K562 (cell line): ENCODE results near the gene ZRANB3. TPM values are rescaled to one million over a fixed set of nuclear protein-coding genes. Genes with fewer than 3 reads are reported as not detected.

Source experiments
- ATAC-seq: fragments of 200-7000 bp; cut with Tn5 transposase; 3 replicates; pipeline ENCODE4 v1.9.1; 2020; ENCODE audit warnings: moderate library complexity
- BruUV-seq: library from RNA; stranded (reverse); fragments of 400-500 nt; replicated peaks from 2 replicates; lab custom pipeline; 2021; lab: Mats Ljungman, UMichigan
- CTCF ChIA-PET: fragments of 300-600 bp; formaldehyde crosslinking; extraction: SDS; loops from one replicate; lab custom pipeline; 2021; ENCODE audit warnings: low intra/inter-chr PET ratio; lab: Yijun Ruan, JAX
- POLR2A ChIA-PET: fragments of 300-600, 350-650 bp; sonication (Branson Sonifier 250); formaldehyde crosslinking; extraction: SDS; loops from one replicate; lab custom pipeline; 2021; ENCODE audit warnings: antibody characterized with exemption, inconsistent platforms; lab: Yijun Ruan, JAX
- DNase-seq, 4 experiments: peaks; one replicate each; pipeline versions ENCODE4 v3.0.0 to v3.0.0-alpha.2; 2011 to 2018; ENCODE audit warnings: low spot score in 3 of 4, mixed read lengths in 3 of 4; ENCODE audit errors: extremely low read depth in 1 of 4
- FAIRE-seq: peaks from 2 replicates; lab custom pipeline; 2011; peaks lifted over from hg19 to GRCh38; lab: Jason Lieb, UNC
- H2AFZ ChIP-seq: 2 replicates; pipeline ENCODE4 v1.6.0; 2011; ENCODE audit warnings: low read depth, low read length, control low read depth, inconsistent platforms
- H3K27ac ChIP-seq: fragments of 200-600 bp; 3 replicates; pipeline ENCODE4 v1.8.0; 2011; ENCODE audit warnings: low read depth, mild to moderate bottlenecking, control low read depth, inconsistent platforms, low read length, moderate library complexity, mixed read lengths; ENCODE audit errors: extremely low read depth
- H3K27me3 ChIP-seq, 2 experiments: fragments of 300-600 bp in 1 of 2; 2 replicates in 1 of 2; 3 replicates in 1 of 2; pipeline versions ENCODE4 v1.6.0 to v1.8.0; 2011; ENCODE audit warnings: inconsistent platforms in 2 of 2, low read length in 2 of 2, mild to moderate bottlenecking in 1 of 2, mixed read lengths in 1 of 2, moderate library complexity in 1 of 2; ENCODE audit not compliant: control insufficient read depth in 2 of 2, insufficient read depth in 2 of 2
- H3K36me3 ChIP-seq: fragments of 300-600 bp; 3 replicates; pipeline ENCODE4 v1.8.0; 2011; ENCODE audit warnings: mild to moderate bottlenecking, low read length, inconsistent platforms; ENCODE audit not compliant: control insufficient read depth, insufficient read depth
- H3K4me1 ChIP-seq, 2 experiments: fragments of 200-600 bp in 1 of 2; replicated peaks in 1 of 2; 2 replicates in 1 of 2; 3 replicates in 1 of 2; pipeline versions ENCODE4 v1.5.1 to v1.8.0; 2011; ENCODE audit warnings: inconsistent platforms in 2 of 2, low read length in 2 of 2, mild to moderate bottlenecking in 1 of 2, mixed read lengths in 1 of 2, moderate library complexity in 1 of 2; ENCODE audit not compliant: control insufficient read depth in 2 of 2, insufficient read depth in 2 of 2
- H3K4me2 ChIP-seq: 2 replicates; pipeline ENCODE4 v1.6.1; 2011; ENCODE audit warnings: low read length, control low read depth, inconsistent platforms, mixed read lengths; ENCODE audit not compliant: insufficient read depth
- H3K4me3 ChIP-seq: fragments of 200-600 bp; sonication (generic), shearing (Covaris generic); 2 replicates; pipeline ENCODE4 v1.5.1; 2016; ENCODE audit warnings: control low read depth, inconsistent platforms
- H3K79me2 ChIP-seq: fragments of 200-600 bp; 3 replicates; pipeline ENCODE4 v1.8.0; 2011; ENCODE audit warnings: low read length, inconsistent platforms; ENCODE audit not compliant: control insufficient read depth, insufficient read depth
- H3K9ac ChIP-seq, 2 experiments: 2 replicates each; pipeline versions ENCODE4 v1.6.0 to v1.6.1; 2011; ENCODE audit warnings: low read depth in 2 of 2, low read length in 2 of 2, control low read depth in 1 of 2, inconsistent platforms in 1 of 2, mild to moderate bottlenecking in 1 of 2, mixed read lengths in 1 of 2; ENCODE audit not compliant: insufficient read depth in 1 of 2
- H3K9me1 ChIP-seq: one replicate; pipeline ENCODE4 v1.6.0; 2011; ENCODE audit warnings: inconsistent platforms, mild to moderate bottlenecking, low read length, moderate library complexity; ENCODE audit not compliant: control insufficient read depth, insufficient read depth
- H3K9me3 ChIP-seq: replicated peaks from 2 replicates; pipeline ENCODE4 v1.5.1; 2011; ENCODE audit warnings: low read depth, low read length, inconsistent platforms; ENCODE audit not compliant: control insufficient read depth, insufficient read depth
- H4K20me1 ChIP-seq: replicated peaks from 2 replicates; pipeline ENCODE4 v1.6.1; 2011; ENCODE audit warnings: low read length, inconsistent platforms, mixed read lengths; ENCODE audit not compliant: control insufficient read depth, insufficient read depth
- ADNP ChIP-seq: fragments of 200-800 bp; sonication (Bioruptor generic); IDR thresholded peaks from 2 replicates; pipeline ENCODE4 v1.6.1; 2016; ENCODE audit warnings: missing genetic modification characterization, missing compliant biosample characterization
- CBX8 ChIP-seq: fragments of 200-600 bp; sonication (generic); IDR thresholded peaks from 2 replicates; pipeline ENCODE4 v1.6.1; 2012; ENCODE audit warnings: borderline replicate concordance, mixed run types, low read depth, mild to moderate bottlenecking, moderate library complexity, mixed read lengths, low read length, control low read depth, inconsistent platforms; ENCODE audit not compliant: poor library complexity, severe bottlenecking; ENCODE audit errors: extremely low read depth
- DDX20 ChIP-seq: fragments of 450-650 bp; IDR thresholded peaks from 2 replicates; pipeline ENCODE4 v1.6.1; 2016; ENCODE audit warnings: missing genetic modification characterization, low read depth, mild to moderate bottlenecking, missing compliant biosample characterization, moderate library complexity
- DNMT1 ChIP-seq: fragments of 450-650 bp; IDR thresholded peaks from 2 replicates; pipeline ENCODE4 v1.6.1; 2016; ENCODE audit warnings: antibody characterized with exemption, mild to moderate bottlenecking
- FOXP1 ChIP-seq: sonication (generic); formaldehyde crosslinking; IDR thresholded peaks from 2 replicates; pipeline ENCODE4 v1.8.0; 2022; ENCODE audit warnings: mild to moderate bottlenecking, missing genetic modification reagents
- HNRNPK ChIP-seq: fragments of 200-400 bp; formaldehyde crosslinking; IDR thresholded peaks from one replicate; pipeline ENCODE4 v1.6.1; 2018; ENCODE audit warnings: mild to moderate bottlenecking, low read depth, low read length; ENCODE audit not compliant: poor library complexity, severe bottlenecking
- MXD1 ChIP-seq: fragments of 250-450 bp; sonication (Bioruptor Pico); IDR thresholded peaks from 2 replicates; pipeline ENCODE4 v1.8.0; 2021; ENCODE audit warnings: borderline replicate concordance, mild to moderate bottlenecking, moderate library complexity; ENCODE audit not compliant: poor library complexity, severe bottlenecking
- NR0B1 ChIP-seq: fragments of 450-650 bp; IDR thresholded peaks from one replicate; pipeline ENCODE4 v1.6.1; 2018; ENCODE audit warnings: mild to moderate bottlenecking, moderate library complexity; ENCODE audit not compliant: partially characterized antibody
- POLR2AphosphoS5 ChIP-seq: IDR thresholded peaks from 2 replicates; pipeline ENCODE4 v1.6.1; 2011; ENCODE audit warnings: mild to moderate bottlenecking, low read depth, low read length, moderate library complexity; ENCODE audit not compliant: control insufficient read depth, insufficient read depth
- SMARCA5 ChIP-seq: fragments of 450-650 bp; IDR thresholded peaks from 2 replicates; pipeline ENCODE4 v1.6.1; 2016
- ZC3H8 ChIP-seq: fragments of 450-650 bp; IDR thresholded peaks from 2 replicates; pipeline ENCODE4 v1.6.1; 2017
- ZFX ChIP-seq: sonication (generic); formaldehyde crosslinking; IDR thresholded peaks from 2 replicates; pipeline ENCODE4 v1.8.0; 2022; ENCODE audit warnings: mild to moderate bottlenecking, missing genetic modification reagents, moderate library complexity
- WGBS: fragments of 100-300 bp; shearing (Covaris generic); methylation state at CpG from one replicate; pipeline ENCODE4 v1.1.6; 2016; ENCODE audit warnings: low coverage, mixed read lengths; ENCODE audit not compliant: insufficient coverage; ENCODE audit errors: missing lambda C conversion rate; 5-methylcytosine and 5-hydroxymethylcytosine counted together
- in situ Hi-C: fragments of 300-500 bp; cut with MboI; formaldehyde crosslinking; loops from 4 replicates; pipeline ENCODE4 v1.15.0; 2018; ENCODE audit warnings: inconsistent platforms, mixed read lengths
- intact Hi-C: fragments of 100-400 bp; cut with micrococcal nuclease; formaldehyde crosslinking; loops from 2 replicates; pipeline ENCODE4 v1.14.2; 2022
- polyA plus RNA-seq, 8 experiments: library from polyadenylated mRNA; depleted of rRNA in 4 of 8; stranded (reverse) in 5 of 8; unstranded in 3 of 8; fragments of >200 nt; fragmentation: Nextera tagmentation in 2 of 8; fragmentation: Illumina TruSeq in 1 of 8; extraction: Ambion mirVana in 2 of 8; extraction: Trizol in 1 of 8; gene quantifications; 2 replicates each; pipeline versions ENCODE4 v1.2.1 to v1.2.3, GENCODE V29; 2011 to 2014; ENCODE audit warnings: inconsistent platforms in 1 of 8, missing spikeins in 1 of 8
- total RNA-seq, 7 experiments: library from RNA; depleted of rRNA in 6 of 7; stranded (reverse); fragments of >200 nt in 6 of 7; fragmentation: Illumina TruSeq in 2 of 7; extraction: Trizol in 2 of 7; gene quantifications; 2 replicates each; pipeline versions ENCODE4 v1.2.1 to v1.2.3, GENCODE V29; 2011 to 2021; ENCODE audit warnings: low replicate concordance in 1 of 7
- TF ChIP-seq, protein P1 (sequence below): fragments of 250-450 bp; sonication (Bioruptor Pico); IDR thresholded peaks from 2 replicates; pipeline ENCODE4 v1.4.0; 2020; ENCODE audit warnings: mild to moderate bottlenecking, moderate library complexity
- TF ChIP-seq, protein P2 (sequence below): sonication (generic); formaldehyde crosslinking; IDR thresholded peaks from 2 replicates; pipeline ENCODE4 v1.9.0; 2022; ENCODE audit warnings: mild to moderate bottlenecking, missing genetic modification reagents
- TF ChIP-seq, protein P3 (sequence below): fragments of 250-450 bp; sonication (Bioruptor Pico); IDR thresholded peaks from 2 replicates; pipeline ENCODE4 v1.4.0; 2020; ENCODE audit warnings: mild to moderate bottlenecking, moderate library complexity

The ZRANB3 gene
- total and polyA plus RNA-seq, 9 of the 15 experiments (the other 6 are each of a cell fraction or from before 2014, with no cell fraction given): 8.6 to 21.3 (median 14.7) TPM

DNA sequence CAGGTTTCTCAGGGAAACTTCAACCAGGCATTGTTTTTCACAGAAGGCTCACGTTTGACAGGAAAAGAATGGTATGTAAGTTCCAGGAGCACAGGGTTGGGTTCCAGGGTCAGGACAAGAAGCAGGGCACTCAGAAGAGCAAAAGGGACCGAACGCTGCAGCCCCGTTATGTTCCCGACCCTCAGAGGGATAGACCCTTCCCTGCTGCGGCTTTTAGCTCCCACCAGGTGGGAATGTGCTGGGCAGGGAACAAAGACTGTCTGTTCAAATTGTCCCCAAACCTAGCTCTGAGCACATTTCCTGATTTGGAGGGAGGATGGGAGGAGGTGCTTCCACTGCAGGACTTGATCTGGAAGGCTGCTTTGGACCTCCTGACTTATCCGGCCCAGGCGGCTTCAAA lies 348.8 kb downstream of the ZRANB3 start:
- Histone ChIP-seq H3K9me1 (peaks cover 3% of the 10 kb centered on the region), H3K79me2 (no peaks in the 10 kb centered on the region), H3K4me3 (no peak overlapping the region), H2AFZ (no peak overlapping the region), H4K20me1 (no peaks in the 10 kb centered on the region), H3K27ac (no peak overlapping the region), H3K27me3 (no peaks in the 10 kb centered on the region), H3K9me3 (no peaks in the 10 kb centered on the region), H3K36me3 (0 out of 3 replicates have a peak, but pooled peaks cover 3% of the 10 kb centered on the region), H3K9ac (peak overlapping the region in 1 of 2 experiments; percentile 22; a peak in 1 of 4 replicates), H3K4me2 (no peak overlapping the region), H3K4me1 (no peaks in the 10 kb centered on the region)
- ChIA-PET CTCF (no interaction called here), POLR2A (interaction anchor here (1.7 kb wide), 1 partner anchor 8 kb away, joined by 7 read pairs; no protein-coding TSS in a partner anchor)
- intact Hi-C loops: no loop called here
- no TSS peak for BruUV-seq
- DNase-seq: no peak
- 63% methylated on average over 8 of the region's 8 CpGs for WGBS
- FAIRE-seq: no peak
- in situ Hi-C loops: no loop called here
- no peak for ATAC-seq
- no peak for TF ChIP-seq ZFX (CRISPR knock-in tag)
- TF ChIP-seq FOXP1 (CRISPR knock-in tag): no peak
- TF ChIP-seq, protein P1, sequence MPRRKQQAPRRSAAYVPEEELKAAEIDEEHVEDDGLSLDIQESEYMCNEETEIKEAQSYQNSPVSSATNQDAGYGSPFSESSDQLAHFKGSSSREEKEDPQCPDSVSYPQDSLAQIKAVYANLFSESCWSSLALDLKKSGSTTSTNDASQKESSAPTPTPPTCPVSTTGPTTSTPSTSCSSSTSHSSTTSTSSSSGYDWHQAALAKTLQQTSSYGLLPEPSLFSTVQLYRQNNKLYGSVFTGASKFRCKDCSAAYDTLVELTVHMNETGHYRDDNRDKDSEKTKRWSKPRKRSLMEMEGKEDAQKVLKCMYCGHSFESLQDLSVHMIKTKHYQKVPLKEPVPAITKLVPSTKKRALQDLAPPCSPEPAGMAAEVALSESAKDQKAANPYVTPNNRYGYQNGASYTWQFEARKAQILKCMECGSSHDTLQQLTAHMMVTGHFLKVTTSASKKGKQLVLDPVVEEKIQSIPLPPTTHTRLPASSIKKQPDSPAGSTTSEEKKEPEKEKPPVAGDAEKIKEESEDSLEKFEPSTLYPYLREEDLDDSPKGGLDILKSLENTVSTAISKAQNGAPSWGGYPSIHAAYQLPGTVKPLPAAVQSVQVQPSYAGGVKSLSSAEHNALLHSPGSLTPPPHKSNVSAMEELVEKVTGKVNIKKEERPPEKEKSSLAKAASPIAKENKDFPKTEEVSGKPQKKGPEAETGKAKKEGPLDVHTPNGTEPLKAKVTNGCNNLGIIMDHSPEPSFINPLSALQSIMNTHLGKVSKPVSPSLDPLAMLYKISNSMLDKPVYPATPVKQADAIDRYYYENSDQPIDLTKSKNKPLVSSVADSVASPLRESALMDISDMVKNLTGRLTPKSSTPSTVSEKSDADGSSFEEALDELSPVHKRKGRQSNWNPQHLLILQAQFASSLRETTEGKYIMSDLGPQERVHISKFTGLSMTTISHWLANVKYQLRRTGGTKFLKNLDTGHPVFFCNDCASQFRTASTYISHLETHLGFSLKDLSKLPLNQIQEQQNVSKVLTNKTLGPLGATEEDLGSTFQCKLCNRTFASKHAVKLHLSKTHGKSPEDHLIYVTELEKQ (CRISPR knock-in tag): no peak
- no peak for TF ChIP-seq NR0B1
- no peak for TF ChIP-seq MXD1 (CRISPR knock-in tag)
- no peak for TF ChIP-seq HNRNPK
- no peak for TF ChIP-seq DNMT1
- TF ChIP-seq DDX20 (tag): no peak
- TF ChIP-seq, protein P2, sequence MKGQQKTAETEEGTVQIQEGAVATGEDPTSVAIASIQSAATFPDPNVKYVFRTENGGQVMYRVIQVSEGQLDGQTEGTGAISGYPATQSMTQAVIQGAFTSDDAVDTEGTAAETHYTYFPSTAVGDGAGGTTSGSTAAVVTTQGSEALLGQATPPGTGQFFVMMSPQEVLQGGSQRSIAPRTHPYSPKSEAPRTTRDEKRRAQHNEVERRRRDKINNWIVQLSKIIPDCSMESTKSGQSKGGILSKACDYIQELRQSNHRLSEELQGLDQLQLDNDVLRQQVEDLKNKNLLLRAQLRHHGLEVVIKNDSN (CRISPR knock-in tag): no peak
- TF ChIP-seq, protein P3, sequence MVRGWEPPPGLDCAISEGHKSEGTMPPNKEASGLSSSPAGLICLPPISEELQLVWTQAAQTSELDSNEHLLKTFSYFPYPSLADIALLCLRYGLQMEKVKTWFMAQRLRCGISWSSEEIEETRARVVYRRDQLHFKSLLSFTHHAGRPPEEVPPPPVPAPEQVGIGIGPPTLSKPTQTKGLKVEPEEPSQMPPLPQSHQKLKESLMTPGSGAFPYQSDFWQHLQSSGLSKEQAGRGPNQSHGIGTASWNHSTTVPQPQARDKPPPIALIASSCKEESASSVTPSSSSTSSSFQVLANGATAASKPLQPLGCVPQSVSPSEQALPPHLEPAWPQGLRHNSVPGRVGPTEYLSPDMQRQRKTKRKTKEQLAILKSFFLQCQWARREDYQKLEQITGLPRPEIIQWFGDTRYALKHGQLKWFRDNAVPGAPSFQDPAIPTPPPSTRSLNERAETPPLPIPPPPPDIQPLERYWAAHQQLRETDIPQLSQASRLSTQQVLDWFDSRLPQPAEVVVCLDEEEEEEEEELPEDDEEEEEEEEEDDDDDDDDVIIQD (CRISPR knock-in tag): no peak
- no peak for TF ChIP-seq CBX8
- no peak for TF ChIP-seq ZC3H8
- TF ChIP-seq ADNP (tag): no peak
- no peak for TF ChIP-seq POLR2AphosphoS5
- no peak for TF ChIP-seq SMARCA5
